H1 (cell line): ENCODE results near the gene INPP5A. TPM values are rescaled to one million over a fixed set of nuclear protein-coding genes. Genes with fewer than 3 reads are reported as not detected.

Experiments used
- CTCF ChIA-PET: fragments of 300-600 bp; sonication (Branson Sonifier 250); formaldehyde crosslinking; loops from one replicate; lab custom pipeline; 2021; ENCODE audit not compliant: partially characterized antibody; lab: Charles Lee
- POLR2A ChIA-PET: fragments of 300-600 bp; sonication (Branson Sonifier 250); formaldehyde crosslinking; loops from one replicate; lab custom pipeline; 2021; ENCODE audit warnings: inconsistent platforms; ENCODE audit not compliant: partially characterized antibody; lab: Charles Lee
- DNase-seq, 2 experiments: peaks; one replicate each; pipeline versions ENCODE4 v3.0.0 to v3.0.0-alpha.2; 2010 to 2022; ENCODE audit warnings: low spot score in 2 of 2, low read depth in 1 of 2, mixed read lengths in 1 of 2
- FAIRE-seq: peaks from 2 replicates; lab custom pipeline; 2011; peaks lifted over from hg19 to GRCh38; lab: Jason Lieb, UNC
- H2AFZ ChIP-seq: 2 replicates; pipeline ENCODE4 v1.8.1; 2012; ENCODE audit warnings: low read length, inconsistent platforms
- H2AK5ac ChIP-seq: 2 replicates; pipeline ENCODE4 v1.6.1; 2013; ENCODE audit warnings: low read depth, low read length
- H2BK120ac ChIP-seq: replicated peaks from 2 replicates; pipeline ENCODE3; 2013; ENCODE audit warnings: low read depth, low read length, inconsistent platforms
- H2BK12ac ChIP-seq: 2 replicates; pipeline ENCODE4 v1.6.1; 2013; ENCODE audit warnings: low read depth, low read length
- H2BK15ac ChIP-seq: 2 replicates; pipeline ENCODE4 v1.6.1; 2013; ENCODE audit warnings: low read length
- H2BK20ac ChIP-seq: 2 replicates; pipeline ENCODE4 v1.6.1; 2013; ENCODE audit warnings: low read length
- H2BK5ac ChIP-seq: 2 replicates; pipeline ENCODE4 v1.6.1; 2013; ENCODE audit warnings: low read depth, low read length
- H3K14ac ChIP-seq: 2 replicates; pipeline ENCODE4 v1.6.1; 2013; ENCODE audit warnings: inconsistent platforms; ENCODE audit not compliant: insufficient read length
- H3K18ac ChIP-seq: 2 replicates; pipeline ENCODE4 v1.6.1; 2013; ENCODE audit warnings: low read length; ENCODE audit errors: extremely low read depth
- H3K23ac ChIP-seq: 2 replicates; pipeline ENCODE4 v1.6.1; 2013; ENCODE audit warnings: inconsistent platforms; ENCODE audit not compliant: insufficient read length
- H3K23me2 ChIP-seq: 2 replicates; pipeline ENCODE4 v1.6.1; 2013; ENCODE audit warnings: low read depth, low read length
- H3K27ac ChIP-seq: 2 replicates; pipeline ENCODE4 v1.6.1; 2011; ENCODE audit warnings: low read depth, low read length, inconsistent platforms
- H3K27me3 ChIP-seq, 4 experiments: replicated peaks in 1 of 4; 1 replicate in 1 of 4; 2 replicates in 3 of 4; pipeline versions ENCODE4 v1.6.1 to v1.8.1; 2011 to 2013; ENCODE audit warnings: low read length in 3 of 4, mild to moderate bottlenecking in 3 of 4, inconsistent platforms in 2 of 4, mixed read lengths in 2 of 4, moderate library complexity in 1 of 4; ENCODE audit not compliant: control insufficient read depth in 3 of 4, insufficient read depth in 3 of 4; ENCODE audit errors: extremely low read depth in 1 of 4
- H3K36me3 ChIP-seq, 4 experiments: 2 replicates each; pipeline versions ENCODE4 v1.6.1 to v1.8.1; 2011 to 2013; ENCODE audit warnings: mild to moderate bottlenecking in 4 of 4, low read length in 3 of 4, moderate library complexity in 2 of 4, control low read depth in 1 of 4, inconsistent platforms in 1 of 4; ENCODE audit not compliant: insufficient read depth in 4 of 4, control insufficient read depth in 2 of 4
- H3K4ac ChIP-seq: replicated peaks from 2 replicates; pipeline ENCODE3; 2013; ENCODE audit warnings: low read length, low read depth, mixed read lengths, inconsistent platforms; ENCODE audit not compliant: insufficient read length
- H3K4me1 ChIP-seq, 4 experiments: replicated peaks in 1 of 4; 1 replicate in 1 of 4; 2 replicates in 3 of 4; pipeline versions ENCODE4 v1.6.1 to v1.8.1; 2011 to 2013; ENCODE audit warnings: low read length in 3 of 4, inconsistent platforms in 2 of 4, mixed read lengths in 1 of 4; ENCODE audit not compliant: insufficient read depth in 4 of 4, control insufficient read depth in 3 of 4
- H3K4me2 ChIP-seq, 2 experiments: 2 replicates each; pipeline versions ENCODE4 v1.6.1 to v1.8.1; 2011 to 2013; ENCODE audit warnings: low read depth in 2 of 2, low read length in 2 of 2, control low read depth in 1 of 2, inconsistent platforms in 1 of 2, mild to moderate bottlenecking in 1 of 2; ENCODE audit not compliant: insufficient read depth in 1 of 2
- H3K4me3 ChIP-seq, 4 experiments: fragments of 200-600, 300-600 bp in 1 of 4; sonication (generic), shearing (Covaris generic), sonication (Bioruptor Twin) in 1 of 4; 2 replicates each; pipeline versions ENCODE4 v1.5.1 to v1.8.1; 2011 to 2016; ENCODE audit warnings: low read length in 4 of 4, low read depth in 3 of 4, control low read depth in 2 of 4, inconsistent platforms in 2 of 4, mild to moderate bottlenecking in 2 of 4, mixed read lengths in 1 of 4, moderate library complexity in 1 of 4; ENCODE audit not compliant: insufficient read depth in 2 of 4; ENCODE audit errors: extremely low read depth in 1 of 4
- H3K56ac ChIP-seq: replicated peaks from 2 replicates; pipeline ENCODE3; 2013; ENCODE audit warnings: low read depth, mild to moderate bottlenecking, mixed read lengths, low read length, inconsistent platforms; ENCODE audit not compliant: insufficient read length
- H3K79me1 ChIP-seq: 2 replicates; pipeline ENCODE4 v1.6.1; 2013; ENCODE audit warnings: low read depth, low read length, control low read depth
- H3K79me2 ChIP-seq, 2 experiments: 2 replicates each; pipeline versions ENCODE4 v1.6.1 to v1.8.1; 2012 to 2013; ENCODE audit warnings: low read length in 2 of 2, mild to moderate bottlenecking in 2 of 2, inconsistent platforms in 1 of 2; ENCODE audit not compliant: insufficient read depth in 2 of 2, control insufficient read depth in 1 of 2
- H3K9ac ChIP-seq, 4 experiments: replicated peaks in 1 of 4; 1 replicate in 1 of 4; 2 replicates in 3 of 4; pipeline versions ENCODE4 v1.6.1 to v1.8.1; 2011 to 2013; ENCODE audit warnings: low read depth in 3 of 4, low read length in 3 of 4, control low read depth in 2 of 4, mild to moderate bottlenecking in 2 of 4, moderate library complexity in 2 of 4, inconsistent platforms in 1 of 4; ENCODE audit errors: extremely low read depth in 1 of 4
- H3K9me3 ChIP-seq, 2 experiments: 2 replicates each; pipeline versions ENCODE4 v1.6.1 to v1.8.1; 2012 to 2013; ENCODE audit warnings: mild to moderate bottlenecking in 2 of 2, moderate library complexity in 2 of 2, control low read depth in 1 of 2, inconsistent platforms in 1 of 2, low read depth in 1 of 2, low read length in 1 of 2, mixed read lengths in 1 of 2; ENCODE audit not compliant: insufficient read depth in 2 of 2
- H4K20me1 ChIP-seq, 2 experiments: replicated peaks in 1 of 2; 2 replicates each; pipeline versions ENCODE3 to v1.8.1; 2011 to 2013; ENCODE audit warnings: inconsistent platforms in 2 of 2, low read length in 2 of 2, mild to moderate bottlenecking in 1 of 2; ENCODE audit not compliant: insufficient read depth in 2 of 2, control insufficient read depth in 1 of 2
- H4K5ac ChIP-seq: 2 replicates; pipeline ENCODE4 v1.6.1; 2013; ENCODE audit warnings: low read length, low read depth, mixed read lengths, inconsistent platforms; ENCODE audit not compliant: insufficient read length
- H4K8ac ChIP-seq: 2 replicates; pipeline ENCODE4 v1.8.0; 2013; ENCODE audit warnings: mild to moderate bottlenecking, moderate library complexity, low read length, inconsistent platforms; ENCODE audit not compliant: insufficient read depth; ENCODE audit errors: extremely low read depth
- H4K91ac ChIP-seq: replicated peaks from 2 replicates; pipeline ENCODE3; 2013; ENCODE audit warnings: low read length, mixed read lengths, inconsistent platforms; ENCODE audit not compliant: insufficient read length
- JUND ChIP-seq: IDR thresholded peaks from 2 replicates; pipeline ENCODE4 v1.6.1; 2011; ENCODE audit warnings: mild to moderate bottlenecking, improper control_type of control experiment, low read length
- KDM1A ChIP-seq: fragments of 200-600, 300-600 bp; sonication (generic); IDR thresholded peaks from 2 replicates; pipeline ENCODE4 v1.7.1; 2016; ENCODE audit warnings: mild to moderate bottlenecking, low read length, borderline replicate concordance
- KDM5A ChIP-seq: fragments of 200-600 bp; IDR thresholded peaks from 2 replicates; pipeline ENCODE4 v1.7.1; 2012; ENCODE audit warnings: mild to moderate bottlenecking, low read length, inconsistent platforms, mixed read lengths
- POLR2A ChIP-seq, 2 experiments: IDR thresholded peaks; 1 replicate in 1 of 2; 2 replicates in 1 of 2; pipeline ENCODE4 v1.6.1; 2011; ENCODE audit warnings: low read depth in 2 of 2, low read length in 2 of 2, mild to moderate bottlenecking in 2 of 2; ENCODE audit errors: control extremely low read depth in 1 of 2
- RAD21 ChIP-seq, 2 experiments: IDR thresholded peaks in 1 of 2; conservative IDR thresholded peaks in 1 of 2; 2 replicates each; pipeline ENCODE4 v1.6.1; 2011; ENCODE audit warnings: low read depth in 2 of 2, low read length in 2 of 2, improper control_type of control experiment in 1 of 2, inconsistent platforms in 1 of 2, mild to moderate bottlenecking in 1 of 2, moderate library complexity in 1 of 2
- RXRA ChIP-seq: IDR thresholded peaks from 2 replicates; pipeline ENCODE4 v1.6.1; 2011; ENCODE audit warnings: low read depth, mild to moderate bottlenecking, low read length, moderate library complexity; ENCODE audit not compliant: insufficient read depth
- SP4 ChIP-seq: IDR thresholded peaks from 2 replicates; pipeline ENCODE4 v1.6.1; 2012; ENCODE audit warnings: low read length, inconsistent platforms
- TAF1 ChIP-seq: IDR thresholded peaks from 2 replicates; pipeline ENCODE4 v1.6.1; 2011; ENCODE audit warnings: mild to moderate bottlenecking, low read depth, low read length
- TAF7 ChIP-seq: optimal IDR thresholded peaks from 2 replicates; pipeline ENCODE3; 2011; ENCODE audit warnings: low read depth, mild to moderate bottlenecking, inconsistent platforms, low read length, moderate library complexity, borderline replicate concordance
- TBP ChIP-seq: IDR thresholded peaks from 2 replicates; pipeline ENCODE4 v1.6.1; 2011; ENCODE audit warnings: low read depth, low read length, improper control_type of control experiment
- TEAD4 ChIP-seq: IDR thresholded peaks from 2 replicates; pipeline ENCODE4 v1.6.1; 2012; ENCODE audit warnings: low read depth, low read length, inconsistent platforms, mixed read lengths
- YY1 ChIP-seq: IDR thresholded peaks from 2 replicates; pipeline ENCODE4 v1.6.1; 2011; ENCODE audit warnings: low read depth, mild to moderate bottlenecking, low read length
- WGBS, 2 experiments: shearing (Covaris generic) in 1 of 2; methylation state at CpG; one replicate each; pipeline versions ENCODE4 v1.1.6 to v1.1.7; 2013 to 2015; ENCODE audit warnings: low lambda C conversion rate in 2 of 2, mixed read lengths in 2 of 2, inconsistent platforms in 1 of 2, low coverage in 1 of 2, missing lambda C conversion rate in 1 of 2; ENCODE audit not compliant: insufficient replicate concordance in 2 of 2, insufficient coverage in 1 of 2, insufficient read length in 1 of 2; ENCODE audit errors: extremely low coverage in 1 of 2, missing lambda C conversion rate in 1 of 2; 5-methylcytosine and 5-hydroxymethylcytosine counted together
- long read RNA-seq, 2 experiments: library from RNA in 1 of 2; library from capped mRNA in 1 of 2; stranded (forward); transcript quantifications; one replicate each; pipeline ENCODE4 v2.0.0, GENCODE V29; 2021; ENCODE audit warnings: inconsistent platforms in 1 of 2
- polyA minus RNA-seq, 3 experiments: library from RNA; depleted of rRNA, polyadenylated mRNA; stranded (reverse); fragments of >200 nt; gene quantifications; 1 replicate in 2 of 3; 2 replicates in 1 of 3; pipeline ENCODE4 v1.2.3, GENCODE V29; 2011
- polyA plus RNA-seq, 7 experiments: library from polyadenylated mRNA; depleted of rRNA in 3 of 7; stranded (reverse) in 5 of 7; unstranded in 2 of 7; fragments of >200 nt in 5 of 7; fragments of 200-250 nt in 2 of 7; gene quantifications; 1 replicate in 5 of 7; 2 replicates in 1 of 7; 4 replicates in 1 of 7; pipeline versions ENCODE4 v1.2.1 to v1.2.3, GENCODE V29; 2011 to 2013; ENCODE audit warnings: missing spikeins in 2 of 7, mixed read lengths in 2 of 7
- total RNA-seq: library from RNA; stranded (reverse); fragmentation: NEBNext Ultra II Directional; extraction: Animal tissue kit (Norgen Biotek cat#: 25700); gene quantifications from 2 replicates; pipeline ENCODE4 v1.2.1, GENCODE V29; 2021

INPP5A gene
- total RNA-seq = 25.5 and 27.5 TPM in 2 replicates
- polyA plus RNA-seq (2011; rRNA removed) = 16.8 and 19.7 TPM in 2 replicates
- polyA plus RNA-seq (2011; cell fraction: cytosol; rRNA removed) = 15.9 TPM
- 12.0 TPM for polyA plus RNA-seq (2011; cell fraction: nucleus; rRNA removed)
- 16.0 to 19.8 TPM (median 18.0 TPM) in 4 replicates for polyA plus RNA-seq (2012, experiment 1 of 2)
- polyA plus RNA-seq (2012, experiment 2 of 2) = 19.3 TPM
- 15.4 TPM for polyA plus RNA-seq (2013, experiment 1 of 2)
- 14.7 TPM for polyA plus RNA-seq (2013, experiment 2 of 2)
- polyA minus RNA-seq (2011; rRNA and poly(A)+ RNA removed) = 21.6 and 22.1 TPM in 2 replicates
- 12.3 TPM for polyA minus RNA-seq (2011; cell fraction: cytosol; rRNA and poly(A)+ RNA removed)
- polyA minus RNA-seq (2011; cell fraction: nucleus; rRNA and poly(A)+ RNA removed) = 12.1 TPM
- long read RNA-seq, experiment 1, partial matches to known transcripts = 2 of 15 reads
- long read RNA-seq, experiment 1, other reads (novel, unspliced or antisense) = 10 of 15 reads
- long read RNA-seq, experiment 2 = 0 reads

GRCh38 chr10:132537684-132538001, at the start of gene INPP5A:
Gene INPP5A (plus strand): TSS chr10:132537787. CDS start chr10:132538097, 310 bp downstream.
- H2AK5ac ChIP-seq = no peak within 1 kb of the TSS
- H2BK120ac ChIP-seq = no peak within 1 kb of the TSS
- ChIA-PET POLR2A (no interaction called here), CTCF (interaction anchor here (0.7 kb wide), 1 partner anchor 50 kb away, joined by 3 read pairs; no protein-coding TSS in a partner anchor)
- H3K79me1 ChIP-seq = peaks cover 6% of the 10 kb centered on the region; the same call in 1 of the 2 replicates
- peak within 1 kb of the TSS; percentile 78 to 91 for H3K4me2 ChIP-seq
- H3K27me3 ChIP-seq = peaks cover 0 to 9% (median 8%) of the 10 kb centered on the region in 4 experiments; a peak in 5 of 7 replicates
- WGBS, 2 experiments = 0% methylated on average over 5 of the region's 50 CpGs; no CpG with 5 or more reads in 1 of the 2 experiments
- peak within 1 kb of the TSS; percentile 62 to 82 (median 68) for H3K4me3 ChIP-seq
- no peak within 1 kb of the TSS for H4K5ac ChIP-seq
- peak within 1 kb of the TSS; percentile 60 for H3K56ac ChIP-seq
- no peak within 1 kb of the TSS for H2BK20ac ChIP-seq
- no peak within 1 kb of the TSS for H3K23ac ChIP-seq
- H3K79me2 ChIP-seq = peaks cover 0 to 13% of the 10 kb centered on the region in 2 experiments; a peak in 2 of 4 replicates
- no peak within 1 kb of the TSS for H3K14ac ChIP-seq
- H3K27ac ChIP-seq = peak within 1 kb of the TSS; percentile 60; the same call in 1 of the 2 replicates
- H2AFZ ChIP-seq = no peak within 1 kb of the TSS
- H2BK12ac ChIP-seq = no peak within 1 kb of the TSS
- peaks cover 6% of the 10 kb centered on the region; the same call in 1 of the 2 replicates for H3K23me2 ChIP-seq
- no peaks in the 10 kb centered on the region for H3K9me3 ChIP-seq
- peak within 1 kb of the TSS; percentile 61; the same call in 1 of the 2 replicates for H2BK15ac ChIP-seq
- peak within 1 kb of the TSS; percentile 71 for H3K18ac ChIP-seq
- peak within 1 kb of the TSS; percentile 29 for H4K91ac ChIP-seq
- H2BK5ac ChIP-seq = no peak within 1 kb of the TSS
- FAIRE-seq = no peak
- peaks cover 4 to 15% of the 10 kb centered on the region in 2 experiments for H4K20me1 ChIP-seq
- H3K4me1 ChIP-seq = peaks cover 0 to 41% (median 23%) of the 10 kb centered on the region in 4 experiments; a peak in 6 of 7 replicates
- H3K4ac ChIP-seq = no peak within 1 kb of the TSS
- no peak within 1 kb of the TSS; the same call in 1 of the 2 replicates for H4K8ac ChIP-seq
- H3K9ac ChIP-seq = peak within 1 kb of the TSS in 3 of 4 experiments; percentile 42 to 87 (median 65); a peak in 4 of 7 replicates
- H3K36me3 ChIP-seq = no peaks in the 10 kb centered on the region
- DNase-seq = no peak
- TF ChIP-seq TAF7 (peak; percentile 63), RAD21 (IDR thresholded peaks at IDR 0.05 in 1 of 2, conservative IDR thresholded peaks at IDR 0.05 in 1 of 2; ENCODE audit: low read depth in 2 of 2, low read length in 2 of 2) (no peak), POLR2A (IDR thresholded peaks at IDR 0.05; ENCODE audit: control extremely low read depth in 1 of 2, low read depth in 2 of 2, low read length in 2 of 2) (peak in 1 of 2 experiments; percentile 77; a peak in 2 of 3 replicates), TBP (0 out of 2 replicates have a peak, but pooled peaks have one; percentile 15), TAF1 (peak; percentile 77), KDM5A (no peak), KDM1A (no peak), TEAD4 (no peak), JUND (no peak), RXRA (no peak), SP4 (0 out of 2 replicates have a peak, but pooled peaks have one; percentile 68), YY1 (peak; percentile 80; the same call in 1 of the 2 replicates)
